H1 (cell line): ENCODE results near the gene NAV3. TPM values are rescaled to one million over a fixed set of nuclear protein-coding genes. Genes with fewer than 3 reads are reported as not detected.

Experiments
- CTCF ChIA-PET: fragments of 300-600 bp; sonication (Branson Sonifier 250); formaldehyde crosslinking; loops from one replicate; lab custom pipeline; 2021; ENCODE audit not compliant: partially characterized antibody; lab: Charles Lee
- POLR2A ChIA-PET: fragments of 300-600 bp; sonication (Branson Sonifier 250); formaldehyde crosslinking; loops from one replicate; lab custom pipeline; 2021; ENCODE audit warnings: inconsistent platforms; ENCODE audit not compliant: partially characterized antibody; lab: Charles Lee
- DNase-seq, 2 experiments: peaks; one replicate each; pipeline versions ENCODE4 v3.0.0 to v3.0.0-alpha.2; 2010 to 2022; ENCODE audit warnings: low spot score in 2 of 2, low read depth in 1 of 2, mixed read lengths in 1 of 2
- FAIRE-seq: peaks from 2 replicates; lab custom pipeline; 2011; peaks lifted over from hg19 to GRCh38; lab: Jason Lieb, UNC
- H2AFZ ChIP-seq: 2 replicates; pipeline ENCODE4 v1.8.1; 2012; ENCODE audit warnings: low read length, inconsistent platforms
- H2AK5ac ChIP-seq: 2 replicates; pipeline ENCODE4 v1.6.1; 2013; ENCODE audit warnings: low read depth, low read length
- H2BK120ac ChIP-seq: replicated peaks from 2 replicates; pipeline ENCODE3; 2013; ENCODE audit warnings: low read depth, low read length, inconsistent platforms
- H2BK12ac ChIP-seq: 2 replicates; pipeline ENCODE4 v1.6.1; 2013; ENCODE audit warnings: low read depth, low read length
- H2BK15ac ChIP-seq: 2 replicates; pipeline ENCODE4 v1.6.1; 2013; ENCODE audit warnings: low read length
- H2BK20ac ChIP-seq: 2 replicates; pipeline ENCODE4 v1.6.1; 2013; ENCODE audit warnings: low read length
- H2BK5ac ChIP-seq: 2 replicates; pipeline ENCODE4 v1.6.1; 2013; ENCODE audit warnings: low read depth, low read length
- H3K14ac ChIP-seq: 2 replicates; pipeline ENCODE4 v1.6.1; 2013; ENCODE audit warnings: inconsistent platforms; ENCODE audit not compliant: insufficient read length
- H3K18ac ChIP-seq: 2 replicates; pipeline ENCODE4 v1.6.1; 2013; ENCODE audit warnings: low read length; ENCODE audit errors: extremely low read depth
- H3K23ac ChIP-seq: 2 replicates; pipeline ENCODE4 v1.6.1; 2013; ENCODE audit warnings: inconsistent platforms; ENCODE audit not compliant: insufficient read length
- H3K23me2 ChIP-seq: 2 replicates; pipeline ENCODE4 v1.6.1; 2013; ENCODE audit warnings: low read depth, low read length
- H3K27ac ChIP-seq: 2 replicates; pipeline ENCODE4 v1.6.1; 2011; ENCODE audit warnings: low read depth, low read length, inconsistent platforms
- H3K27me3 ChIP-seq, 4 experiments: replicated peaks in 1 of 4; 1 replicate in 1 of 4; 2 replicates in 3 of 4; pipeline versions ENCODE4 v1.6.1 to v1.8.1; 2011 to 2013; ENCODE audit warnings: low read length in 3 of 4, mild to moderate bottlenecking in 3 of 4, inconsistent platforms in 2 of 4, mixed read lengths in 2 of 4, moderate library complexity in 1 of 4; ENCODE audit not compliant: control insufficient read depth in 3 of 4, insufficient read depth in 3 of 4; ENCODE audit errors: extremely low read depth in 1 of 4
- H3K36me3 ChIP-seq, 4 experiments: 2 replicates each; pipeline versions ENCODE4 v1.6.1 to v1.8.1; 2011 to 2013; ENCODE audit warnings: mild to moderate bottlenecking in 4 of 4, low read length in 3 of 4, moderate library complexity in 2 of 4, control low read depth in 1 of 4, inconsistent platforms in 1 of 4; ENCODE audit not compliant: insufficient read depth in 4 of 4, control insufficient read depth in 2 of 4
- H3K4ac ChIP-seq: replicated peaks from 2 replicates; pipeline ENCODE3; 2013; ENCODE audit warnings: low read length, low read depth, mixed read lengths, inconsistent platforms; ENCODE audit not compliant: insufficient read length
- H3K4me1 ChIP-seq, 4 experiments: replicated peaks in 1 of 4; 1 replicate in 1 of 4; 2 replicates in 3 of 4; pipeline versions ENCODE4 v1.6.1 to v1.8.1; 2011 to 2013; ENCODE audit warnings: low read length in 3 of 4, inconsistent platforms in 2 of 4, mixed read lengths in 1 of 4; ENCODE audit not compliant: insufficient read depth in 4 of 4, control insufficient read depth in 3 of 4
- H3K4me2 ChIP-seq, 2 experiments: 2 replicates each; pipeline versions ENCODE4 v1.6.1 to v1.8.1; 2011 to 2013; ENCODE audit warnings: low read depth in 2 of 2, low read length in 2 of 2, control low read depth in 1 of 2, inconsistent platforms in 1 of 2, mild to moderate bottlenecking in 1 of 2; ENCODE audit not compliant: insufficient read depth in 1 of 2
- H3K4me3 ChIP-seq, 4 experiments: fragments of 200-600, 300-600 bp in 1 of 4; sonication (generic), shearing (Covaris generic), sonication (Bioruptor Twin) in 1 of 4; 2 replicates each; pipeline versions ENCODE4 v1.5.1 to v1.8.1; 2011 to 2016; ENCODE audit warnings: low read length in 4 of 4, low read depth in 3 of 4, control low read depth in 2 of 4, inconsistent platforms in 2 of 4, mild to moderate bottlenecking in 2 of 4, mixed read lengths in 1 of 4, moderate library complexity in 1 of 4; ENCODE audit not compliant: insufficient read depth in 2 of 4; ENCODE audit errors: extremely low read depth in 1 of 4
- H3K56ac ChIP-seq: replicated peaks from 2 replicates; pipeline ENCODE3; 2013; ENCODE audit warnings: low read depth, mild to moderate bottlenecking, mixed read lengths, low read length, inconsistent platforms; ENCODE audit not compliant: insufficient read length
- H3K79me1 ChIP-seq: 2 replicates; pipeline ENCODE4 v1.6.1; 2013; ENCODE audit warnings: low read depth, low read length, control low read depth
- H3K79me2 ChIP-seq, 2 experiments: 2 replicates each; pipeline versions ENCODE4 v1.6.1 to v1.8.1; 2012 to 2013; ENCODE audit warnings: low read length in 2 of 2, mild to moderate bottlenecking in 2 of 2, inconsistent platforms in 1 of 2; ENCODE audit not compliant: insufficient read depth in 2 of 2, control insufficient read depth in 1 of 2
- H3K9ac ChIP-seq, 4 experiments: replicated peaks in 1 of 4; 1 replicate in 1 of 4; 2 replicates in 3 of 4; pipeline versions ENCODE4 v1.6.1 to v1.8.1; 2011 to 2013; ENCODE audit warnings: low read depth in 3 of 4, low read length in 3 of 4, control low read depth in 2 of 4, mild to moderate bottlenecking in 2 of 4, moderate library complexity in 2 of 4, inconsistent platforms in 1 of 4; ENCODE audit errors: extremely low read depth in 1 of 4
- H3K9me3 ChIP-seq, 2 experiments: 2 replicates each; pipeline versions ENCODE4 v1.6.1 to v1.8.1; 2012 to 2013; ENCODE audit warnings: mild to moderate bottlenecking in 2 of 2, moderate library complexity in 2 of 2, control low read depth in 1 of 2, inconsistent platforms in 1 of 2, low read depth in 1 of 2, low read length in 1 of 2, mixed read lengths in 1 of 2; ENCODE audit not compliant: insufficient read depth in 2 of 2
- H4K20me1 ChIP-seq, 2 experiments: replicated peaks in 1 of 2; 2 replicates each; pipeline versions ENCODE3 to v1.8.1; 2011 to 2013; ENCODE audit warnings: inconsistent platforms in 2 of 2, low read length in 2 of 2, mild to moderate bottlenecking in 1 of 2; ENCODE audit not compliant: insufficient read depth in 2 of 2, control insufficient read depth in 1 of 2
- H4K5ac ChIP-seq: 2 replicates; pipeline ENCODE4 v1.6.1; 2013; ENCODE audit warnings: low read length, low read depth, mixed read lengths, inconsistent platforms; ENCODE audit not compliant: insufficient read length
- H4K8ac ChIP-seq: 2 replicates; pipeline ENCODE4 v1.8.0; 2013; ENCODE audit warnings: mild to moderate bottlenecking, moderate library complexity, low read length, inconsistent platforms; ENCODE audit not compliant: insufficient read depth; ENCODE audit errors: extremely low read depth
- H4K91ac ChIP-seq: replicated peaks from 2 replicates; pipeline ENCODE3; 2013; ENCODE audit warnings: low read length, mixed read lengths, inconsistent platforms; ENCODE audit not compliant: insufficient read length
- CHD1 ChIP-seq: IDR thresholded peaks from 2 replicates; pipeline ENCODE4 v1.6.1; 2012; ENCODE audit warnings: low read depth, low read length, improper control_type of control experiment
- FOSL1 ChIP-seq: IDR thresholded peaks from 2 replicates; pipeline ENCODE4 v1.6.1; 2011; ENCODE audit warnings: mild to moderate bottlenecking, low read depth, low read length, moderate library complexity; ENCODE audit not compliant: insufficient read depth
- HDAC6 ChIP-seq: IDR thresholded peaks from one replicate; pipeline ENCODE4 v1.7.1; 2012; ENCODE audit warnings: low read depth, mild to moderate bottlenecking, inconsistent platforms, low read length, moderate library complexity
- JUN ChIP-seq: IDR thresholded peaks from 2 replicates; pipeline ENCODE4 v1.6.1; 2011; ENCODE audit warnings: low read depth, mild to moderate bottlenecking, improper control_type of control experiment, low read length
- KDM5A ChIP-seq: fragments of 200-600 bp; IDR thresholded peaks from 2 replicates; pipeline ENCODE4 v1.7.1; 2012; ENCODE audit warnings: mild to moderate bottlenecking, low read length, inconsistent platforms, mixed read lengths
- NANOG ChIP-seq: IDR thresholded peaks from 2 replicates; pipeline ENCODE4 v1.6.1; 2011; ENCODE audit warnings: low read length, low read depth, mild to moderate bottlenecking, inconsistent platforms; ENCODE audit not compliant: insufficient read depth, poor library complexity, severe bottlenecking
- PHF8 ChIP-seq: fragments of 200-600 bp; sonication (generic); conservative IDR thresholded peaks from 2 replicates; pipeline ENCODE4 v1.7.1; 2012; ENCODE audit warnings: low read depth, mild to moderate bottlenecking, inconsistent platforms, low read length, moderate library complexity
- SIN3A ChIP-seq, 2 experiments: IDR thresholded peaks in 1 of 2; conservative IDR thresholded peaks in 1 of 2; 2 replicates each; pipeline ENCODE4 v1.6.1; 2011 to 2012; ENCODE audit warnings: low read length in 2 of 2, improper control_type of control experiment in 1 of 2, low read depth in 1 of 2, mild to moderate bottlenecking in 1 of 2
- TBP ChIP-seq: IDR thresholded peaks from 2 replicates; pipeline ENCODE4 v1.6.1; 2011; ENCODE audit warnings: low read depth, low read length, improper control_type of control experiment
- YY1 ChIP-seq: IDR thresholded peaks from 2 replicates; pipeline ENCODE4 v1.6.1; 2011; ENCODE audit warnings: low read depth, mild to moderate bottlenecking, low read length
- WGBS, 2 experiments: shearing (Covaris generic) in 1 of 2; methylation state at CpG; one replicate each; pipeline versions ENCODE4 v1.1.6 to v1.1.7; 2013 to 2015; ENCODE audit warnings: low lambda C conversion rate in 2 of 2, mixed read lengths in 2 of 2, inconsistent platforms in 1 of 2, low coverage in 1 of 2, missing lambda C conversion rate in 1 of 2; ENCODE audit not compliant: insufficient replicate concordance in 2 of 2, insufficient coverage in 1 of 2, insufficient read length in 1 of 2; ENCODE audit errors: extremely low coverage in 1 of 2, missing lambda C conversion rate in 1 of 2; 5-methylcytosine and 5-hydroxymethylcytosine counted together
- polyA plus RNA-seq, 7 experiments: library from polyadenylated mRNA; depleted of rRNA in 3 of 7; stranded (reverse) in 5 of 7; unstranded in 2 of 7; fragments of >200 nt in 5 of 7; fragments of 200-250 nt in 2 of 7; gene quantifications; 1 replicate in 5 of 7; 2 replicates in 1 of 7; 4 replicates in 1 of 7; pipeline versions ENCODE4 v1.2.1 to v1.2.3, GENCODE V29; 2011 to 2013; ENCODE audit warnings: missing spikeins in 2 of 7, mixed read lengths in 2 of 7
- total RNA-seq: library from RNA; stranded (reverse); fragmentation: NEBNext Ultra II Directional; extraction: Animal tissue kit (Norgen Biotek cat#: 25700); gene quantifications from 2 replicates; pipeline ENCODE4 v1.2.1, GENCODE V29; 2021
- TF ChIP-seq, protein P1 (sequence below): IDR thresholded peaks from 2 replicates; pipeline ENCODE4 v1.6.1; 2012; ENCODE audit warnings: inconsistent platforms
- TF ChIP-seq, protein P2 (sequence below): IDR thresholded peaks from 2 replicates; pipeline ENCODE4 v1.6.1; 2012; ENCODE audit warnings: low read length, inconsistent platforms

The NAV3 gene
- total and polyA plus RNA-seq, 2 of the 8 experiments (the other 6 are each of a cell fraction or from before 2014, with no cell fraction given): 0.47 to 5.0 TPM

DNA sequence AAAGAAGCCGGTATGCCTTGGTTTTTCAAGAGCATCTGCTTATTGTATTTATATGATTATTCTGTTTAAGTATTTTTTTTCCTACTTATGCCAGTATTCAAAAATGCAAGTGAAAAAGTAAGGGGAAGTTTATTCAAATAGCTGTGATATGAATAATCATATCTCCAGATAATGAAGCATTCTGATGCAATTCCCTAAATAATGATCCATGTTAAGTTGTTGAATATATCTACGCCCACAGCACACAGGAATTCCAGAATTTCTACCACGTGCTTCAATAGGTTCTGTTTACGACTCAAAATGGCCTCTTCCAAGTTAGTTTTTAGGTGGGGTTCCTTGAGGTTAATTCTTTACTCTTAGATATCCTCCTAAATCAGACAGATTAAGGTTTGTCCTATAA, 208.3 kb downstream of the NAV3 start:
- H2BK5ac ChIP-seq: no peak overlapping the region
- H3K23me2 ChIP-seq: no peaks in the 10 kb centered on the region
- H2BK20ac ChIP-seq: no peak overlapping the region
- CTCF ChIA-PET: interaction anchor here (0.7 to 2.5 kb wide), 4 partner anchors 15 to 452 kb away, joined by 6 to 12 read pairs (median 6); no protein-coding TSS in a partner anchor
- H3K9ac ChIP-seq: no peak overlapping the region
- no peak overlapping the region for H3K18ac ChIP-seq
- no peaks in the 10 kb centered on the region for H4K20me1 ChIP-seq
- H3K4me2 ChIP-seq: no peak overlapping the region
- no peak overlapping the region for H4K5ac ChIP-seq
- H2BK12ac ChIP-seq: no peak overlapping the region
- no peak overlapping the region for H3K56ac ChIP-seq
- no peaks in the 10 kb centered on the region for H3K79me1 ChIP-seq
- no peaks in the 10 kb centered on the region for H3K9me3 ChIP-seq
- H3K27ac ChIP-seq: no peak overlapping the region
- FAIRE-seq (no peak), DNase-seq (no peak)
- H3K4me3 ChIP-seq: no peak overlapping the region
- H3K14ac ChIP-seq: no peak overlapping the region
- no peak overlapping the region for H4K8ac ChIP-seq
- no peak overlapping the region for H3K23ac ChIP-seq
- no peak overlapping the region for H3K4ac ChIP-seq
- no peaks in the 10 kb centered on the region for H3K36me3 ChIP-seq
- no peak overlapping the region for H2BK15ac ChIP-seq
- TF ChIP-seq, protein P1, sequence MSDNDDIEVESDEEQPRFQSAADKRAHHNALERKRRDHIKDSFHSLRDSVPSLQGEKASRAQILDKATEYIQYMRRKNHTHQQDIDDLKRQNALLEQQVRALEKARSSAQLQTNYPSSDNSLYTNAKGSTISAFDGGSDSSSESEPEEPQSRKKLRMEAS: no peak
- TF ChIP-seq NANOG (no peak), JUN (no peak), TBP (no peak), CHD1 (no peak), SIN3A (conservative IDR thresholded peaks at IDR 0.05 in 1 of 2, IDR thresholded peaks at IDR 0.05 in 1 of 2; ENCODE audit: low read depth in 1 of 2, low read length in 2 of 2) (no peak), HDAC6 (no peak), FOSL1 (no peak), YY1 (no peak), KDM5A (no peak), PHF8 (no peak)
- TF ChIP-seq, protein P2, sequence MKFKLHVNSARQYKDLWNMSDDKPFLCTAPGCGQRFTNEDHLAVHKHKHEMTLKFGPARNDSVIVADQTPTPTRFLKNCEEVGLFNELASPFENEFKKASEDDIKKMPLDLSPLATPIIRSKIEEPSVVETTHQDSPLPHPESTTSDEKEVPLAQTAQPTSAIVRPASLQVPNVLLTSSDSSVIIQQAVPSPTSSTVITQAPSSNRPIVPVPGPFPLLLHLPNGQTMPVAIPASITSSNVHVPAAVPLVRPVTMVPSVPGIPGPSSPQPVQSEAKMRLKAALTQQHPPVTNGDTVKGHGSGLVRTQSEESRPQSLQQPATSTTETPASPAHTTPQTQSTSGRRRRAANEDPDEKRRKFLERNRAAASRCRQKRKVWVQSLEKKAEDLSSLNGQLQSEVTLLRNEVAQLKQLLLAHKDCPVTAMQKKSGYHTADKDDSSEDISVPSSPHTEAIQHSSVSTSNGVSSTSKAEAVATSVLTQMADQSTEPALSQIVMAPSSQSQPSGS: no peak
- no peak overlapping the region for H2AK5ac ChIP-seq
- no peaks in the 10 kb centered on the region for H3K4me1 ChIP-seq
- H4K91ac ChIP-seq: no peak overlapping the region
- no peak overlapping the region for H2BK120ac ChIP-seq
- no peaks in the 10 kb centered on the region for H3K79me2 ChIP-seq
- H2AFZ ChIP-seq: no peak overlapping the region
- H3K27me3 ChIP-seq: no peaks in the 10 kb centered on the region
- WGBS, 2 experiments: 90% methylated on average over 4 of the region's 4 CpGs; no CpG with 5 or more reads in 1 of the 2 experiments
- POLR2A ChIA-PET: no interaction called here
